ENCODE data around the gene LLPH. TPM values are rescaled to one million over a fixed set of nuclear protein-coding genes. Genes with fewer than 3 reads are reported as not detected.
A peak's percentile ranks its signal among the peaks of the same experiment; 100 is the strongest.

The LLPH gene
- total RNA-seq, 2 donors from 2014 or later: 1.3 to 2.9 TPM

DNA sequence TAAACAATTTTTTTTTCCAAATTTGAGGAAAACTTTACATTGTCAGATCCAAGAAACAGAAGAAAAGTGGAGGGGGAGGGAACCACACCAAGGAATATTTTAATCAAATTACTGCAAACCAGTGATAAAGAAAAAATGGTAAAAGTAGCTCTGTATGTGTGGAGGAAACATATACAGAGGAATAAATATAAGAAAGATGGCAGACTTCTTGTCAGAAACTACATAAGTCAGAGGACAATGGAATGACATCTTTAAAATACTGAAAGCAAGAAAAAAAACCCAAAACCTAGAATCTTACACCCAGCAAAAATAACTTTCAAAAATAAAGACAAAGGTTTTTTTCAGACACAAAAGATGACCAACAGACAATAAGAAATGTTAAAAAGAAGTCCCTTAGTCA lies 10.2 kb upstream of the LLPH start:
- Histone ChIP-seq H3K4me1 (peaks cover 7% of the 10 kb centered on the region), H3K27ac (no peak overlapping the region), H3K4me3 (no peak overlapping the region), H3K9me3 (peaks cover 0 to 5% (median 0%) of the 10 kb centered on the region in 3 donors), H3K27me3 (no peaks in the 10 kb centered on the region), H3K36me3 (replicated peaks in 1 of 2; ENCODE audit: insufficient read depth in 1 of 2, low read depth in 2 of 2) (peaks cover 12 to 15% of the 10 kb centered on the region in 2 donors)
- no peak for ATAC-seq
- TF ChIP-seq POLR2A (IDR thresholded peaks at IDR 0.05): no peak
- no peak for TF ChIP-seq CTCF (IDR thresholded peaks at IDR 0.05)
- no peak for DNase-seq
- intact Hi-C loops (cut with DNase I): no loop called here

DNA sequence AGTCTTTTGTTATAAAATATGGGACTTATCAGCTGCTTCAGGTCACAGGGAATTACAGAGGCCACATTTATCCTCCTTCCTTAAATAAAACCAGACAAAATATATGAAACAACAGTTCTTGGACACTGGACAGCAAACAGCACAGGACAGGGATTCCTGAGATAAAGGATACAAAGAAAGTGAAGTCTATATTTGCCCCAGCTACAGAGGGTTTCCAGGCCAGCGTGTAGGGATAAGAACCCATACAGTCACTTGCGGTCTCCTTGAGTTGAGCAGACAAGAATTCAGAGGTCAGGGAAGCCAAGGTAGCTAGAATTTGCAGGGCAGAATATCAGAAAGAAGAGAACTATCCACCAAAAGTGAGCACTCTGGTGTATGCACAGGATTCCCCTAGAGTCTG lies 8.8 kb upstream of the LLPH start:
- WGBS, 2 donors: 94 to 100% methylated on average over 2 of the region's 2 CpGs
- H3K36me3 ChIP-seq (replicated peaks in 1 of 2; ENCODE audit: insufficient read depth in 1 of 2, low read depth in 2 of 2): peaks cover 12 to 15% of the 10 kb centered on the region in 2 donors
- DNase-seq: no peak
- no peak overlapping the region for H3K27ac ChIP-seq
- no peaks in the 10 kb centered on the region for H3K4me1 ChIP-seq
- TF ChIP-seq CTCF (IDR thresholded peaks at IDR 0.05) (no peak), POLR2A (IDR thresholded peaks at IDR 0.05) (no peak)
- no peak for ATAC-seq
- no peaks in the 10 kb centered on the region for H3K27me3 ChIP-seq
- intact Hi-C loops (cut with DNase I): no loop called here
- H3K4me3 ChIP-seq: no peak overlapping the region
- peaks cover 0 to 5% (median 0%) of the 10 kb centered on the region in 3 donors for H3K9me3 ChIP-seq

- H3K27me3 ChIP-seq: no peaks in the 10 kb centered on the region
- no peak overlapping the region for H3K27ac ChIP-seq
- intact Hi-C loops (cut with DNase I): no loop called here
- ATAC-seq: no peak
- peaks cover 12 to 15% of the 10 kb centered on the region in 2 donors for H3K36me3 ChIP-seq (replicated peaks in 1 of 2; ENCODE audit: insufficient read depth in 1 of 2, low read depth in 2 of 2)
- TF ChIP-seq CTCF (IDR thresholded peaks at IDR 0.05) (no peak), POLR2A (IDR thresholded peaks at IDR 0.05) (no peak)
- no peak overlapping the region for H3K4me3 ChIP-seq
- WGBS, 2 donors: 94 to 97% methylated on average over 3 of the region's 3 CpGs
- no peaks in the 10 kb centered on the region for H3K4me1 ChIP-seq
- peaks cover 0 to 5% (median 0%) of the 10 kb centered on the region in 3 donors for H3K9me3 ChIP-seq
- no peak for DNase-seq
These were observed 7.4 kb upstream of the LLPH start for GRCh38 chr12:66137937-66138336.

GRCh38 chr12:66132408-66132807 lies 1.9 kb upstream of the LLPH start:
- intact Hi-C loops (cut with DNase I): no loop called here
- TF ChIP-seq POLR2A (IDR thresholded peaks at IDR 0.05) (no peak), CTCF (IDR thresholded peaks at IDR 0.05) (no peak)
- Histone ChIP-seq H3K4me3 (no peak overlapping the region), H3K9me3 (no peaks in the 10 kb centered on the region), H3K36me3 (replicated peaks in 1 of 2; ENCODE audit: insufficient read depth in 1 of 2, low read depth in 2 of 2) (peaks cover 4 to 5% of the 10 kb centered on the region in 2 donors), H3K4me1 (peaks cover 19% of the 10 kb centered on the region), H3K27me3 (no peaks in the 10 kb centered on the region), H3K27ac (peak overlapping the region in 1 of 4 donors; percentile 10)
- no peak for DNase-seq
- no peak for ATAC-seq

DNA sequence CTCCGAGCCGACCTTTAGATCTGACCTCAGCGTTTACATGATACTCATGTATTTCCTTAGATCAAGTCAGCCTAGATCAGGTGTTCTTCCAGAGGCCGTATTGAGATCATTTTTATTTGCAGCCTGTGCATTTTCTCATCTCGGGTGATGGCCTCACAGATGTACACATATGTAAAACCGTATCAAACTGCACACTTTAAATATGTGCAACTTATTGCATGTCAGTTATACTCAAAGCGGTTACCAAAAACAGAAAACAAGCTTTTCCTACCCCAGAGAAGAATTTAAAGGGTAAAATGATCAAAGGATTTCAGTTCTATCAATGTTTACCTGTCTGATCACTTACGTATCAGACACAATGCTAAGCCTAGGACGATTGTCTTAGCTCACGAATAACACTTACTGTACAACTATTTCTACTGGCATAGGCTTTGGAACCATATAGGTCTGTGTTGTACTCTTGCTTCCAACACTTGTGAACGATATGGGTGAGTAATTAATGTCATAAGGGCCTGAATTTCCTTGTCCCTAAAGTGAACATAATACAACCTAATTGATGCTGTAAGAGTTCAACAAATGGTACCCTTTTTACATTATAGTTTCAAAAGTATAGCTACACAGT lies 628 bp upstream of the LLPH start:
- WGBS, 2 donors: 2% methylated on average over 11 of the region's 11 CpGs
- H3K36me3 ChIP-seq (replicated peaks in 1 of 2; ENCODE audit: insufficient read depth in 1 of 2, low read depth in 2 of 2): peaks cover 0 to 3% of the 10 kb centered on the region in 2 donors
- DNase-seq: no peak
- peak overlapping the region; percentile 44 to 82 (median 68) for H3K27ac ChIP-seq
- H3K9me3 ChIP-seq: no peaks in the 10 kb centered on the region
- TF ChIP-seq CTCF (IDR thresholded peaks at IDR 0.05) (no peak), POLR2A (IDR thresholded peaks at IDR 0.05) (no peak)
- no peak for ATAC-seq
- H3K4me3 ChIP-seq: peak overlapping the region; percentile 56 to 57
- no peaks in the 10 kb centered on the region for H3K27me3 ChIP-seq
- intact Hi-C loops (cut with DNase I): no loop called here
- peaks cover 19% of the 10 kb centered on the region for H3K4me1 ChIP-seq
